Measurements from ENCODE around the gene KIAA0513.

The KIAA0513 gene

GRCh38 chr16:85018529-85019236 is 8.9 kb upstream of the KIAA0513 start:
- Histone ChIP-seq H3K4ac (ENCODE audit: low read length) (no peak overlapping the region), H3K9ac (ENCODE audit: low read depth, low read length, poor library complexity) (no peak overlapping the region), H2AFZ (ENCODE audit: low read length) (no peak overlapping the region), H4K8ac (ENCODE audit: low read depth, low read length) (no peak overlapping the region), H2BK120ac (ENCODE audit: low read depth, low read length) (no peak overlapping the region), H3K4me2 (ENCODE audit: insufficient read depth, low read length, poor library complexity, severe bottlenecking) (no peak overlapping the region), H2AK5ac (ENCODE audit: low read depth, low read length) (peak overlapping the region; percentile 68), H3K4me1 (ENCODE audit: control insufficient read depth in 2 of 2, insufficient read depth in 1 of 2, low read depth in 1 of 2, low read length in 2 of 2) (no peaks in the 10 kb centered on the region), H3K23ac (ENCODE audit: low read depth, low read length, poor library complexity) (peak overlapping the region; percentile 91), H3K79me1 (ENCODE audit: low read depth, low read length) (no peaks in the 10 kb centered on the region), H3K9me3 (replicated peaks in 1 of 2; ENCODE audit: control insufficient read depth in 2 of 2, insufficient read depth in 1 of 2, low read depth in 1 of 2, low read length in 2 of 2) (no peaks in the 10 kb centered on the region), H3K4me3 (ENCODE audit: low read length in 2 of 2) (no peak overlapping the region), H2BK15ac (ENCODE audit: low read length) (no peak overlapping the region), H3K36me3 (replicated peaks in 1 of 2; ENCODE audit: control insufficient read depth in 2 of 2, insufficient read depth in 2 of 2, low read length in 2 of 2) (no peaks in the 10 kb centered on the region), H2BK5ac (ENCODE audit: low read length) (no peak overlapping the region), H3K14ac (ENCODE audit: low read length) (no peak overlapping the region), H2BK12ac (ENCODE audit: low read length) (no peak overlapping the region), H3K27ac (replicated peaks; ENCODE audit: low read length) (no peak overlapping the region), H3K27me3 (ENCODE audit: control insufficient read depth in 3 of 3, insufficient read depth in 3 of 3, low read depth in 1 of 3, low read length in 3 of 3) (peaks cover 0 to 4% (median 0%) of the 10 kb centered on the region in 3 experiments), H3K18ac (ENCODE audit: low read length) (no peak overlapping the region), H4K91ac (ENCODE audit: low read depth, low read length, poor library complexity) (no peak overlapping the region)
- no peak for DNase-seq (ENCODE audit: low spot score)
- no CpG with 5 or more reads among the region's 19 CpGs for WGBS, 2 donors (ENCODE audit: extremely low coverage in 2 of 2, insufficient read length in 2 of 2, insufficient replicate concordance in 1 of 2)

GRCh38 chr16:85019659-85020245 is 7.8 kb upstream of the KIAA0513 start:
- WGBS, 2 donors (ENCODE audit: extremely low coverage in 2 of 2, insufficient read length in 2 of 2, insufficient replicate concordance in 1 of 2), result no CpG with 5 or more reads among the region's 9 CpGs

GRCh38 chr16:85025781-85026653 is 1.6 kb upstream of the KIAA0513 start:
- no peak overlapping the region for H3K4ac ChIP-seq (ENCODE audit: low read length)
- no CpG with 5 or more reads among the region's 8 CpGs for WGBS, 2 donors (ENCODE audit: extremely low coverage in 2 of 2, insufficient read length in 2 of 2, insufficient replicate concordance in 1 of 2)

More at GRCh38 chr16:85019659-85020245, 7.8 kb upstream of the KIAA0513 start:
- no peak overlapping the region for H4K8ac ChIP-seq (ENCODE audit: low read depth, low read length)
- H3K27me3 ChIP-seq (ENCODE audit: control insufficient read depth in 3 of 3, insufficient read depth in 3 of 3, low read depth in 1 of 3, low read length in 3 of 3), result peaks cover 0 to 4% (median 0%) of the 10 kb centered on the region in 3 experiments
- no peak overlapping the region for H2BK15ac ChIP-seq (ENCODE audit: low read length)
- no peaks in the 10 kb centered on the region for H3K79me1 ChIP-seq (ENCODE audit: low read depth, low read length)
- H3K9ac ChIP-seq (ENCODE audit: low read depth, low read length, poor library complexity), result no peak overlapping the region
- no peak for DNase-seq (ENCODE audit: low spot score)
- H3K36me3 ChIP-seq (replicated peaks in 1 of 2; ENCODE audit: control insufficient read depth in 2 of 2, insufficient read depth in 2 of 2, low read length in 2 of 2), result no peaks in the 10 kb centered on the region
- no peak overlapping the region for H3K14ac ChIP-seq (ENCODE audit: low read length)
- H3K27ac ChIP-seq (replicated peaks; ENCODE audit: low read length), result no peak overlapping the region
- no peak overlapping the region for H2BK120ac ChIP-seq (ENCODE audit: low read depth, low read length)
- H3K4me1 ChIP-seq (ENCODE audit: control insufficient read depth in 2 of 2, insufficient read depth in 1 of 2, low read depth in 1 of 2, low read length in 2 of 2), result no peaks in the 10 kb centered on the region
- H3K23ac ChIP-seq (ENCODE audit: low read depth, low read length, poor library complexity), result no peak overlapping the region
- no peak overlapping the region for H2BK5ac ChIP-seq (ENCODE audit: low read length)
- no peak overlapping the region for H3K18ac ChIP-seq (ENCODE audit: low read length)
- H2AFZ ChIP-seq (ENCODE audit: low read length), result no peak overlapping the region
- H4K91ac ChIP-seq (ENCODE audit: low read depth, low read length, poor library complexity), result no peak overlapping the region
- H3K4me2 ChIP-seq (ENCODE audit: insufficient read depth, low read length, poor library complexity, severe bottlenecking), result no peak overlapping the region
- H3K4ac ChIP-seq (ENCODE audit: low read length), result no peak overlapping the region
- H2BK12ac ChIP-seq (ENCODE audit: low read length), result no peak overlapping the region
- H3K4me3 ChIP-seq (ENCODE audit: low read length in 2 of 2), result no peak overlapping the region
- no peaks in the 10 kb centered on the region for H3K9me3 ChIP-seq (replicated peaks in 1 of 2; ENCODE audit: control insufficient read depth in 2 of 2, insufficient read depth in 1 of 2, low read depth in 1 of 2, low read length in 2 of 2)
- H2AK5ac ChIP-seq (ENCODE audit: low read depth, low read length), result no peak overlapping the region

GRCh38 chr16:85026703-85027102 is 892 bp upstream of the KIAA0513 start:
- H4K8ac ChIP-seq (ENCODE audit: low read depth, low read length), result no peak overlapping the region
- no peak overlapping the region for H3K18ac ChIP-seq (ENCODE audit: low read length)
- no peak overlapping the region for H2AK5ac ChIP-seq (ENCODE audit: low read depth, low read length)
- no peak overlapping the region for H4K91ac ChIP-seq (ENCODE audit: low read depth, low read length, poor library complexity)
- H3K9me3 ChIP-seq (replicated peaks in 1 of 2; ENCODE audit: control insufficient read depth in 2 of 2, insufficient read depth in 1 of 2, low read depth in 1 of 2, low read length in 2 of 2), result peaks cover 0 to 2% of the 10 kb centered on the region in 2 donors
- no peak overlapping the region for H3K14ac ChIP-seq (ENCODE audit: low read length)
- peaks cover 4% of the 10 kb centered on the region for H3K79me1 ChIP-seq (ENCODE audit: low read depth, low read length)
- no peak overlapping the region for H3K4ac ChIP-seq (ENCODE audit: low read length)
- no peak overlapping the region for H2BK12ac ChIP-seq (ENCODE audit: low read length)
- no peak overlapping the region for H2BK120ac ChIP-seq (ENCODE audit: low read depth, low read length)
- no peak overlapping the region for H2BK15ac ChIP-seq (ENCODE audit: low read length)
- H3K36me3 ChIP-seq (replicated peaks in 1 of 2; ENCODE audit: control insufficient read depth in 2 of 2, insufficient read depth in 2 of 2, low read length in 2 of 2), result no peaks in the 10 kb centered on the region
- H3K4me1 ChIP-seq (ENCODE audit: control insufficient read depth in 2 of 2, insufficient read depth in 1 of 2, low read depth in 1 of 2, low read length in 2 of 2), result peaks cover 7 to 18% of the 10 kb centered on the region in 2 donors
- H3K4me2 ChIP-seq (ENCODE audit: insufficient read depth, low read length, poor library complexity, severe bottlenecking), result no peak overlapping the region
- peak overlapping the region in 1 of 2 donors; percentile 61 for H3K4me3 ChIP-seq (ENCODE audit: low read length in 2 of 2)
- H3K23ac ChIP-seq (ENCODE audit: low read depth, low read length, poor library complexity), result no peak overlapping the region
- no peak for DNase-seq (ENCODE audit: low spot score)
- no peak overlapping the region for H3K27ac ChIP-seq (replicated peaks; ENCODE audit: low read length)
- no peak overlapping the region for H2AFZ ChIP-seq (ENCODE audit: low read length)
- peaks cover 0 to 4% (median 0%) of the 10 kb centered on the region in 3 experiments for H3K27me3 ChIP-seq (ENCODE audit: control insufficient read depth in 3 of 3, insufficient read depth in 3 of 3, low read depth in 1 of 3, low read length in 3 of 3)
- no peak overlapping the region for H2BK5ac ChIP-seq (ENCODE audit: low read length)
- no CpG with 5 or more reads among the region's 4 CpGs for WGBS, 2 donors (ENCODE audit: extremely low coverage in 2 of 2, insufficient read length in 2 of 2, insufficient replicate concordance in 1 of 2)
- H3K9ac ChIP-seq (ENCODE audit: low read depth, low read length, poor library complexity), result no peak overlapping the region

More at GRCh38 chr16:85025781-85026653, 1.6 kb upstream of the KIAA0513 start:
- H4K91ac ChIP-seq (ENCODE audit: low read depth, low read length, poor library complexity), result no peak overlapping the region
- no peak overlapping the region for H2BK12ac ChIP-seq (ENCODE audit: low read length)
- no peak overlapping the region for H3K9ac ChIP-seq (ENCODE audit: low read depth, low read length, poor library complexity)
- no peak overlapping the region for H3K23ac ChIP-seq (ENCODE audit: low read depth, low read length, poor library complexity)
- H4K8ac ChIP-seq (ENCODE audit: low read depth, low read length), result no peak overlapping the region
- H3K14ac ChIP-seq (ENCODE audit: low read length), result no peak overlapping the region
- H3K4me3 ChIP-seq (ENCODE audit: low read length in 2 of 2), result no peak overlapping the region
- H2BK120ac ChIP-seq (ENCODE audit: low read depth, low read length), result no peak overlapping the region
- H2AK5ac ChIP-seq (ENCODE audit: low read depth, low read length), result no peak overlapping the region
- no peaks in the 10 kb centered on the region for H3K9me3 ChIP-seq (replicated peaks in 1 of 2; ENCODE audit: control insufficient read depth in 2 of 2, insufficient read depth in 1 of 2, low read depth in 1 of 2, low read length in 2 of 2)
- no peak overlapping the region for H3K18ac ChIP-seq (ENCODE audit: low read length)
- H2BK5ac ChIP-seq (ENCODE audit: low read length), result no peak overlapping the region
- no peak for DNase-seq (ENCODE audit: low spot score)
- H3K4me2 ChIP-seq (ENCODE audit: insufficient read depth, low read length, poor library complexity, severe bottlenecking), result no peak overlapping the region
- H3K4me1 ChIP-seq (ENCODE audit: control insufficient read depth in 2 of 2, insufficient read depth in 1 of 2, low read depth in 1 of 2, low read length in 2 of 2), result peaks cover 7 to 18% of the 10 kb centered on the region in 2 donors
- no peak overlapping the region for H2BK15ac ChIP-seq (ENCODE audit: low read length)
- no peak overlapping the region for H3K27ac ChIP-seq (replicated peaks; ENCODE audit: low read length)
- H3K79me1 ChIP-seq (ENCODE audit: low read depth, low read length), result peaks cover 4% of the 10 kb centered on the region
- no peak overlapping the region for H2AFZ ChIP-seq (ENCODE audit: low read length)
- peaks cover 0 to 4% (median 0%) of the 10 kb centered on the region in 3 experiments for H3K27me3 ChIP-seq (ENCODE audit: control insufficient read depth in 3 of 3, insufficient read depth in 3 of 3, low read depth in 1 of 3, low read length in 3 of 3)
- H3K36me3 ChIP-seq (replicated peaks in 1 of 2; ENCODE audit: control insufficient read depth in 2 of 2, insufficient read depth in 2 of 2, low read length in 2 of 2), result no peaks in the 10 kb centered on the region
